Neural progenitor cell (in vitro differentiated cells): Measurements from ENCODE around the gene PITPNC1. TPM values are rescaled to one million over a fixed set of nuclear protein-coding genes. Genes with fewer than 3 reads are reported as not detected.

ENCODE experiments used
- DNase-seq: peaks from one replicate; pipeline ENCODE4 v3.0.0-alpha.2; 2016; ENCODE audit warnings: low spot score
- H2AFZ ChIP-seq: fragments of 200-600 bp; sonication (generic); replicated peaks from 2 replicates; pipeline ENCODE4 v1.6.1; 2016; ENCODE audit warnings: antibody characterized with exemption
- H3F3A ChIP-seq: fragments of 200-600 bp; sonication (generic); 2 replicates; pipeline ENCODE4 v1.6.1; 2016; ENCODE audit warnings: antibody characterized with exemption, low read depth
- H3K27ac ChIP-seq: fragments of 200-600 bp; sonication (generic); 2 replicates; pipeline ENCODE4 v1.5.1; 2016; ENCODE audit warnings: mild to moderate bottlenecking
- H3K27me3 ChIP-seq: fragments of 200-600 bp; sonication (generic); 2 replicates; pipeline ENCODE4 v1.6.1; 2016; ENCODE audit warnings: mild to moderate bottlenecking, moderate library complexity
- H3K36me3 ChIP-seq: fragments of 200-600 bp; sonication (generic); 2 replicates; pipeline ENCODE4 v1.5.1; 2016
- H3K4me1 ChIP-seq: fragments of 200-600 bp; sonication (generic); 2 replicates; pipeline ENCODE4 v1.6.1; 2016; ENCODE audit warnings: mixed run types
- H3K4me2 ChIP-seq: fragments of 200-600 bp; sonication (generic); 2 replicates; pipeline ENCODE4 v1.6.1; 2016
- H3K4me3 ChIP-seq: fragments of 200-600 bp; sonication (generic); 2 replicates; pipeline ENCODE4 v1.5.1; 2016
- H3K79me2 ChIP-seq: fragments of 200-600 bp; sonication (generic); 2 replicates; pipeline ENCODE4 v1.6.1; 2016; ENCODE audit warnings: low read depth
- H3K9ac ChIP-seq: fragments of 200-600 bp; sonication (generic); 2 replicates; pipeline ENCODE4 v1.6.1; 2016
- H3K9me3 ChIP-seq: fragments of 200-600 bp; sonication (generic); 2 replicates; pipeline ENCODE4 v1.5.1; 2016; ENCODE audit warnings: low read depth
- H4K20me1 ChIP-seq: fragments of 200-600 bp; sonication (generic); 2 replicates; pipeline ENCODE4 v1.6.1; 2016; ENCODE audit warnings: low read depth
- H3K27ac Mint-ChIP-seq: 3 replicates; pipeline ENCODE4 v1.8.0; 2021; ENCODE audit warnings: mixed read lengths
- H3K27me3 Mint-ChIP-seq: 2 replicates; pipeline ENCODE4 v1.8.0; 2022; ENCODE audit warnings: low read depth, mild to moderate bottlenecking, inconsistent platforms, moderate library complexity, mixed read lengths; ENCODE audit not compliant: insufficient read depth
- H3K36me3 Mint-ChIP-seq: 3 replicates; pipeline ENCODE4 v1.8.0; 2021; ENCODE audit warnings: mixed read lengths
- H3K4me1 Mint-ChIP-seq: 3 replicates; pipeline ENCODE4 v1.8.0; 2021; ENCODE audit warnings: mixed read lengths
- H3K4me3 Mint-ChIP-seq: 3 replicates; pipeline ENCODE4 v1.8.0; 2021; ENCODE audit warnings: mild to moderate bottlenecking, moderate library complexity, mixed read lengths
- H3K9me3 Mint-ChIP-seq: 3 replicates; pipeline ENCODE4 v1.8.0; 2020; ENCODE audit warnings: mixed read lengths
- EZH2 ChIP-seq: fragments of 200-600 bp; sonication (generic); IDR thresholded peaks from 2 replicates; pipeline ENCODE4 v1.6.1; 2017; ENCODE audit warnings: antibody characterized with exemption, mild to moderate bottlenecking, moderate library complexity
- EZH2phosphoT487 ChIP-seq: fragments of 200-600 bp; sonication (generic); IDR thresholded peaks from 2 replicates; pipeline ENCODE4 v1.6.1; 2017; ENCODE audit warnings: antibody characterized with exemption
- total RNA-seq: library from RNA; depleted of rRNA; stranded (reverse); fragments of >200 nt; gene quantifications from 2 replicates; pipeline ENCODE4 v1.2.3, GENCODE V29; 2015; ENCODE audit warnings: low replicate concordance
- TF ChIP-seq, protein P1 (sequence below): fragments of 200-600 bp; sonication (generic); IDR thresholded peaks from 2 replicates; pipeline ENCODE4 v1.5.1; 2017; ENCODE audit warnings: antibody characterized with exemption, mild to moderate bottlenecking

The PITPNC1 gene
- total RNA-seq, 1 donor from 2014 or later = 8.1 TPM

DNA sequence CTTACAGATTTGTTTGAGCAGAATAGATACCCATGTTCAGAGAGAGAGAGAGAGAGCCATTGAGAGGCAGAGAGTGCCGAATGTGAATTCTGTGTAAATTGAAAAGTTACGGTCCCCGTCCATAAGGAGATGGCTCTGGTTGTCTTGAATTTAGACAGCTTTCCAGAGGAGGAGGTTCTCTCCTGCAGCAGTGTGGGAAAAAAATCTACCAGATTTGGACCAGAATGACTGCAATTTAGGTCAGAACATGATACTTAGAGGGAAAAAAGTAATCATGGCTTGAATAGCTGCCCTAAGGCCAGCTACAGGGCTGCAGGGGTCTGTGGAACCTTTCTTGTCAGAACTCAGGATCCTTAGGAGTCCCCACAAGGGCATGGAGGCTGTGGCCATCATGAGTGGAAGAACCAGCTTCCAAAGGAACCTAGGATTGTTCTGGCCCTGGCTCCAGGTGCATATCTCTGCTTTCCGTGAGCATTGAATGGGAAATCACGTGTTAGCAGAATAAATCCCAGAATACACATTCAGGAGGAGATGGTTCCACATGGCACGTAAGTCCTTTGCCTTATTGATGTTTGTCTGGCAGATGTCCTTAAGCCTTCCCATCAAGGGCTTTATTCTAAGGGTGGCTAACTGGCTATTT lies 13.0 kb downstream of the PITPNC1 start:
- Histone ChIP-seq H3K9ac (no peak overlapping the region), H3K27me3 (no peaks in the 10 kb centered on the region), H3K4me1 (no peaks in the 10 kb centered on the region), H2AFZ (no peak overlapping the region), H3K27ac (no peak overlapping the region), H3K36me3 (no peaks in the 10 kb centered on the region), H4K20me1 (no peaks in the 10 kb centered on the region), H3K4me3 (no peak overlapping the region), H3F3A (peaks cover 5% of the 10 kb centered on the region), H3K9me3 (no peaks in the 10 kb centered on the region), H3K79me2 (peaks cover 21% of the 10 kb centered on the region), H3K4me2 (no peak overlapping the region)
- Mint-ChIP-seq H3K4me1 (peaks cover 3% of the 10 kb centered on the region), H3K4me3 (no peak overlapping the region), H3K27me3 (peaks cover 2% of the 10 kb centered on the region), H3K27ac (no peak overlapping the region), H3K36me3 (no peaks in the 10 kb centered on the region), H3K9me3 (no peaks in the 10 kb centered on the region)
- no peak for DNase-seq
- TF ChIP-seq EZH2 = no peak
- no peak for TF ChIP-seq EZH2phosphoT487
- TF ChIP-seq, protein P1, sequence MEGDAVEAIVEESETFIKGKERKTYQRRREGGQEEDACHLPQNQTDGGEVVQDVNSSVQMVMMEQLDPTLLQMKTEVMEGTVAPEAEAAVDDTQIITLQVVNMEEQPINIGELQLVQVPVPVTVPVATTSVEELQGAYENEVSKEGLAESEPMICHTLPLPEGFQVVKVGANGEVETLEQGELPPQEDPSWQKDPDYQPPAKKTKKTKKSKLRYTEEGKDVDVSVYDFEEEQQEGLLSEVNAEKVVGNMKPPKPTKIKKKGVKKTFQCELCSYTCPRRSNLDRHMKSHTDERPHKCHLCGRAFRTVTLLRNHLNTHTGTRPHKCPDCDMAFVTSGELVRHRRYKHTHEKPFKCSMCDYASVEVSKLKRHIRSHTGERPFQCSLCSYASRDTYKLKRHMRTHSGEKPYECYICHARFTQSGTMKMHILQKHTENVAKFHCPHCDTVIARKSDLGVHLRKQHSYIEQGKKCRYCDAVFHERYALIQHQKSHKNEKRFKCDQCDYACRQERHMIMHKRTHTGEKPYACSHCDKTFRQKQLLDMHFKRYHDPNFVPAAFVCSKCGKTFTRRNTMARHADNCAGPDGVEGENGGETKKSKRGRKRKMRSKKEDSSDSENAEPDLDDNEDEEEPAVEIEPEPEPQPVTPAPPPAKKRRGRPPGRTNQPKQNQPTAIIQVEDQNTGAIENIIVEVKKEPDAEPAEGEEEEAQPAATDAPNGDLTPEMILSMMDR = no peak

DNA sequence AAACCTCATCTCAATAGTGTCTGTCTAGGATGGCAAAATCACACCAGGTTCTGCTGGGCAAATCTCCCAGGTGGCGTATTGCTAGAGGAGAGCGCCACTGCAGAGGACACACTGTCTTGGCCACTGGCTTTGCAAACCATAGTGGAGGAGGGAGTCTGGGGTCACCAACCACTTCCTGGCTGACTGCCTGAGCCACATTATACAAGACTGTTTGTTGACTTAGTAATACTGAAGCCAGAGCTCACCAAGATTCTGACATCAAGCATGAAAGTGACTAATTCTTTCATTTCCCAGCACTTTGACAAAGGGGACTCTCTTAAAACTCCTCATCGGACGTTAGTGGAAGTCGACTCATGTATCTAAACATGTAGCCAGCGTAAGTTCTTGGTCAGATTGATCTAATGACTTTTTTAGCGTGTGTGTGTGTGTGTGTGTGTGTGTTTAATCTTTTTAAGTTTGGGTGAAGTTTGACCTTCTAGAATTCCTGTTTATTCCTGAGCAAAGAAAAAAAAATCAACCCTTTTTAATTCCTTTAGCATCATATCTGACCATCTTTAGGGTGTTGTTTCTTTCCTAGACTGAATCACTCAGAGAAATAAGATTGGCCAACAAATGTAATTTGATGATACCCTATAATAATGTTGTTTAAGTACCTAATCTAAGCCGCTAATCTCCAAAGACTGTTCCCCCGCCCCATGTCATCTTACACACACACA lies 13.7 kb downstream of the PITPNC1 start:
- no peaks in the 10 kb centered on the region for H3K27me3 ChIP-seq
- H3K9me3 Mint-ChIP-seq = no peaks in the 10 kb centered on the region
- peaks cover 3% of the 10 kb centered on the region for H3K4me1 Mint-ChIP-seq
- H3F3A ChIP-seq = peaks cover 5% of the 10 kb centered on the region
- TF ChIP-seq EZH2phosphoT487 (no peak), EZH2 (no peak)
- TF ChIP-seq, protein P1 = no peak
- peaks cover 21% of the 10 kb centered on the region for H3K79me2 ChIP-seq
- no peak overlapping the region for H3K4me2 ChIP-seq
- H3K27ac Mint-ChIP-seq = peak overlapping the region; percentile 34
- no peak overlapping the region for H2AFZ ChIP-seq
- no peaks in the 10 kb centered on the region for H4K20me1 ChIP-seq
- H3K27me3 Mint-ChIP-seq = peaks cover 2% of the 10 kb centered on the region
- H3K4me1 ChIP-seq = no peaks in the 10 kb centered on the region
- H3K36me3 ChIP-seq = no peaks in the 10 kb centered on the region
- no peak overlapping the region for H3K9ac ChIP-seq
- no peaks in the 10 kb centered on the region for H3K9me3 ChIP-seq
- H3K4me3 Mint-ChIP-seq = no peak overlapping the region
- no peaks in the 10 kb centered on the region for H3K36me3 Mint-ChIP-seq
- no peak overlapping the region for H3K27ac ChIP-seq
- H3K4me3 ChIP-seq = no peak overlapping the region
- DNase-seq = no peak

DNA sequence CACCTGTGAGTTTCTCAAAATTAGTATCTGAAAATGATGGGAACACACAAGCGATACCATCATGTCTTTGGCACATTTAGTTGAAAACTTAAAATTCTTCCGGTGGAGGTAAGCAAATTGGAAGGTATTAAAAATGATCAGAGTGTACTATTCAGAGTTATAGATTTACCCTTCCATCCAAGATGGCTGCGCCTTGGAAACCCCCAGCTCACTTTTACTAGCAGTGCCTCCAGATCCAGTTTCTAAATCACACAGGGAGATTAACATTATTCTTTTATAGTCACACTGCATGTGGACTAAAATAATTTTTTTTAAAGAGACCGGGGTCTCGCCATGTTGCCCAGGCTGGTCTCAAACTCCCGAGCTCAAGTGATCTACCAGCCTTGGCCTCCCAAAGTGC lies 15.0 kb downstream of the PITPNC1 start:
- no peaks in the 10 kb centered on the region for H3K9me3 ChIP-seq
- DNase-seq = no peak
- no peak overlapping the region for H2AFZ ChIP-seq
- no peak overlapping the region for H3K9ac ChIP-seq
- H3F3A ChIP-seq = no peaks in the 10 kb centered on the region
- TF ChIP-seq EZH2 (no peak), EZH2phosphoT487 (no peak)
- TF ChIP-seq, protein P1 = no peak
- no peaks in the 10 kb centered on the region for H3K4me1 ChIP-seq
- no peaks in the 10 kb centered on the region for H3K27me3 ChIP-seq
- no peak overlapping the region for H3K4me2 ChIP-seq
- Mint-ChIP-seq H3K4me3 (no peak overlapping the region), H3K4me1 (peaks cover 2% of the 10 kb centered on the region), H3K27me3 (peaks cover 2% of the 10 kb centered on the region), H3K9me3 (peaks cover 1% of the 10 kb centered on the region), H3K27ac (no peak overlapping the region), H3K36me3 (no peaks in the 10 kb centered on the region)
- H3K4me3 ChIP-seq = no peak overlapping the region
- H3K36me3 ChIP-seq = no peaks in the 10 kb centered on the region
- no peaks in the 10 kb centered on the region for H4K20me1 ChIP-seq
- H3K27ac ChIP-seq = no peak overlapping the region
- H3K79me2 ChIP-seq = peaks cover 21% of the 10 kb centered on the region
